22Rv1 (cell line): ENCODE results near the gene SART3.
"Not testable (repeated sequence)": the region's sequence is repeated elsewhere in the genome, so short reads cannot be mapped to it uniquely, and the experiment has no call there.

Source experiments
- H3K27ac ChIP-seq: fragments of 450-650 bp; 2 replicates; pipeline ENCODE4 v1.5.1; 2017
- ZFX ChIP-seq: fragments of 450-650 bp; IDR thresholded peaks from 2 replicates; pipeline ENCODE4 v1.6.1; 2017; ENCODE audit warnings: antibody characterized with exemption, borderline replicate concordance
- TF ChIP-seq, protein P1 (sequence below): fragments of 450-650 bp; IDR thresholded peaks from 2 replicates; pipeline ENCODE4 v1.5.1; 2017; ENCODE audit warnings: mild to moderate bottlenecking

SART3 gene

DNA sequence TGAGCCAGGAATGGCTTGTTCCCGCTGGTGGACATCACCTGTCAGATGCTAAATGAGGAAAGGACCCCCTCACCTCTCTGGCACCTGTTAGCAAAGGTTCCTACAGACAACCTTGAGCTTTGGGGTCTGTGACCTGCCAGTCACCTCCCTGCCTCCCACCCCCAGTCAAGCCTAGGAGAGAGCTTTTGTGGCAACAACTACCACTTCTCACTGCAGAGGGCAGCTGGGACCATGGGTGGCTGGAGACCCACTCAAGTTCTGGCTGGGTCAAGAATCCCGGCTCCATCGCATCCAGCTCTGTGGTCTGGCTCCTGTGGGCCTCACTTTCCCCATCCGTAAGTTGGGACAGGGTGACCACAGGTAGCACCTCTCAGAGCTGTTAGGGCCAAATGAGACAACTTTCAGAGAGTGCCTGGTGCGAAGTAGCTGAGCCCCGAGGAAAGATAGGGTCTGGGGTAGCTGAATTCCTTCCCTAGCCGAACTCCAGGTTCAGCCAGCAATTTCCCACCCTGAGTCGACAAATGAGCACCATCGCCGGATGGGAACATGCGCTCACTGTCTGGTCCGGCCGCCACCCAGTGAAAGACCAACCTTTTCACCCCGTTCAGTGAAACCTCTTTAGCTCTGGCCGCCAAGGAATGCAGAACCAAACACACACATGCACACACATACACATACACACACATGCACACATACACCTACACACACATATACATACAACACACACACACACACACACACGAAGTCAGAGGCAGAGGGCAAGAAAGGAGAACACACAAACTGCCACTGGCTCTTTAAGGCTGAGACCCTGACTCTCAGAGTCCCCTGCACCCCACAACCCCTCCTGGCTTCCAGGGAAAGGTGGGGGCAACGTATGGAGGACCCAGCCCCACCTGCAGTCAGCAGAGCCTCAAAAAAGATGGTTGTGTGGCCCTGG lies 35.0 kb upstream of the SART3 start:
- no peak overlapping the region for H3K27ac ChIP-seq
- TF ChIP-seq ZFX, result no peak
- TF ChIP-seq, protein P1, sequence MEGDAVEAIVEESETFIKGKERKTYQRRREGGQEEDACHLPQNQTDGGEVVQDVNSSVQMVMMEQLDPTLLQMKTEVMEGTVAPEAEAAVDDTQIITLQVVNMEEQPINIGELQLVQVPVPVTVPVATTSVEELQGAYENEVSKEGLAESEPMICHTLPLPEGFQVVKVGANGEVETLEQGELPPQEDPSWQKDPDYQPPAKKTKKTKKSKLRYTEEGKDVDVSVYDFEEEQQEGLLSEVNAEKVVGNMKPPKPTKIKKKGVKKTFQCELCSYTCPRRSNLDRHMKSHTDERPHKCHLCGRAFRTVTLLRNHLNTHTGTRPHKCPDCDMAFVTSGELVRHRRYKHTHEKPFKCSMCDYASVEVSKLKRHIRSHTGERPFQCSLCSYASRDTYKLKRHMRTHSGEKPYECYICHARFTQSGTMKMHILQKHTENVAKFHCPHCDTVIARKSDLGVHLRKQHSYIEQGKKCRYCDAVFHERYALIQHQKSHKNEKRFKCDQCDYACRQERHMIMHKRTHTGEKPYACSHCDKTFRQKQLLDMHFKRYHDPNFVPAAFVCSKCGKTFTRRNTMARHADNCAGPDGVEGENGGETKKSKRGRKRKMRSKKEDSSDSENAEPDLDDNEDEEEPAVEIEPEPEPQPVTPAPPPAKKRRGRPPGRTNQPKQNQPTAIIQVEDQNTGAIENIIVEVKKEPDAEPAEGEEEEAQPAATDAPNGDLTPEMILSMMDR, result no peak

GRCh38 chr12:108594960-108595710 lies 34.2 kb upstream of the SART3 start:
- H3K27ac ChIP-seq, result no peak overlapping the region
- TF ChIP-seq, protein P1, result no peak
- no peak for TF ChIP-seq ZFX

- TF ChIP-seq, protein P1, result no peak
- no peak for TF ChIP-seq ZFX
- H3K27ac ChIP-seq, result no peak overlapping the region
Measured at GRCh38 chr12:108594323-108594903, 33.4 kb upstream of the SART3 start.

DNA sequence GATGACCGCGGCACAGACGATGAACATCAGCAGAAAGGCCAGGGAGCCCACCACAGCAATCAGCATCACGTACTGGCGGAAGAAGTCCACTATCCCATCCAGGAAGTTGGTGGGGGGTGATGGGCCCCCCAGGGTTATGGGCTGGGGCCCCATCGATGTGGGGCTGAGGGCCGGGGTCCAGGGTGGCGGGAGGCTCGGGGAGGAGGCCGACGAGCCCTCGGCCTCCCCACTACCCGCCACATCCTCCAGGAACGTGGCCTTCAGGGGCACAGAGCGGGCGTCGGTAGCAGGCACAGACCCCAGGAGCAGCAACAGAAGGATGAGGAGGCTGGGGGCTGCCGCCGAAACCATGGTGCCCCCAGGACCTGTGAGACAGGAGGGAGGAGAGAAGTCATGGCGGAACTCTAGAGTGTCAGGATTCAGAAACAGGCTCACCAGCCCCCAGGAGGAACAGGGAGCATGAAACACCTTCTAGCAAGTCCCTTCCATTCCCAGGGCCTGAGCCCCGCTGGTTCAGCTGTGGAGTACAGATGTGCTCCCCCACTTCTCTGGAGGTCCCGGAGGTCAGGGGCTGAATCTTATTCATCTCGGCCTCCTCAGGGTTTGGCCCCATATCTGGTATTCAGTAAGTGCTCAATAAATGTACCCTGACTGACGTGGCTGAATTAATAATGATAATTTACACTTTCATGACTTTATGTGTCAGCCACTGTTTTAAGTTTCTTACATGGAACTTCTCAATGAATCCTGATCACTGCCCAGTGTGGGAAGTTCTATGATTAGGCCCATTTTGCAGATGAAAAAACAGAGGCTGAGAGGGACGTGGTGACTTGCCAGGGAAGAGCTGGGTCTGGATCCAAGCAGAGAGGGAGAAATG lies 31.3 kb upstream of the SART3 start:
- TF ChIP-seq, protein P1, result no peak
- TF ChIP-seq ZFX, result no peak
- H3K27ac ChIP-seq, result no peak overlapping the region

DNA sequence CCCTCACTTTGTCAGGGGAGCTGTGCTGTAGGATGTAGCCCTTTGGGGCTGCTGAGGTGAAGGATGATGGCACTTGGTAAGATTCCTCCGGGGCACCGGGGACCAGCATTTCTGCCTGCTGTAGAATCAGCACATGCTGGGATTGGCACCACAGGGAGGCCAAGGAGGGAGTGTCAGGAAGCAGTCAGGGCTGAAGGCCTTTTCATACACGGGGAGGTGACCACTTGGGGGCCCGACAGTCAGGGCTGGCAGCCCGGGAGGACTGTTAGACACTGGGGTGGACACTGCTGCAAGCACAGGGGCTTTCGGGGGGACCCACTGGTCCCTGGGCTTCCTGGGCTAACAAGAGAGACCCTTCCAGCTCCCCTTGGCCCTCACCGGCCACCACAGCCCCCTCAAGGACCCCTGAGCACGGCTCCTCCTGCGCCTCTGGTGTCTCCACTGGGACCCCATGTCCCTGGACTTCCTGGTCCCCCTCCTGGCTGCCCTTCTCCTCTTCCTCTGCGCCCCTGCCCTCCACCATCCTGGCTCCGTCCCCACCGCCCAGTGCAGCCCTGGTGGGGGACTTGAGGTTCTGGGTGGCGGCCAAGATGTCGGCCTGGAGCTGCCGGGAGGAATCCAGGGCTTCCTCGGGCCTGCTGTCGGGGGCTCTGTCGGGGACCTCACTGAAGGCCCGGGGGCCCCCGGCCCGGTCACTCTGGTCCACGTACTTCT lies 30.5 kb upstream of the SART3 start:
- no peak overlapping the region for H3K27ac ChIP-seq
- TF ChIP-seq, protein P1, result no peak
- TF ChIP-seq ZFX, result no peak

GRCh38 chr12:108590463-108590862 lies 29.5 kb upstream of the SART3 start:
- H3K27ac ChIP-seq, result not testable (repeated sequence)
